K562 (cell line): ENCODE results near the gene ANKRD24. TPM values are rescaled to one million over a fixed set of nuclear protein-coding genes. Genes with fewer than 3 reads are reported as not detected.
A peak's percentile ranks its signal among the peaks of the same experiment; 100 is the strongest.

Experiments
- ARHGAP35 ChIP-seq: fragments of 450-650 bp; IDR thresholded peaks from 2 replicates; pipeline ENCODE4 v1.6.1; 2018; ENCODE audit not compliant: partially characterized antibody
- ATF6 ChIP-seq: sonication (generic); formaldehyde crosslinking; IDR thresholded peaks from 2 replicates; pipeline ENCODE4 v1.4.0; 2020; ENCODE audit warnings: mild to moderate bottlenecking, missing genetic modification reagents
- CEBPB ChIP-seq: fragments of 450-650 bp; IDR thresholded peaks from 2 replicates; pipeline ENCODE4 v1.6.1; 2016; ENCODE audit warnings: missing genetic modification characterization, missing compliant biosample characterization
- GTF2B ChIP-seq: IDR thresholded peaks from 2 replicates; pipeline ENCODE4 v1.6.1; 2011; ENCODE audit not compliant: insufficient read length; ENCODE audit errors: extremely low read depth
- HDAC1 ChIP-seq, 2 experiments: fragments of 450-650 bp; IDR thresholded peaks; 2 replicates each; pipeline ENCODE4 v1.6.1; 2016 to 2017; ENCODE audit warnings: inconsistent platforms in 1 of 2, mild to moderate bottlenecking in 1 of 2, moderate library complexity in 1 of 2
- KAT7 ChIP-seq: sonication (generic); formaldehyde crosslinking; IDR thresholded peaks from 2 replicates; pipeline ENCODE4 v1.8.0; 2022; ENCODE audit warnings: missing genetic modification reagents, mild to moderate bottlenecking, borderline replicate concordance
- KHSRP ChIP-seq: fragments of 450-650 bp; IDR thresholded peaks from 2 replicates; pipeline ENCODE4 v1.6.1; 2017
- LEF1 ChIP-seq: fragments of 450-650 bp; IDR thresholded peaks from 2 replicates; pipeline ENCODE4 v1.6.1; 2016; ENCODE audit warnings: mild to moderate bottlenecking
- NFATC3 ChIP-seq: fragments of 450-650 bp; IDR thresholded peaks from 2 replicates; pipeline ENCODE4 v1.6.1; 2017; ENCODE audit warnings: mild to moderate bottlenecking
- RBM14 ChIP-seq: fragments of 200-400 bp; formaldehyde crosslinking; IDR thresholded peaks from 2 replicates; pipeline ENCODE4 v1.6.1; 2018; ENCODE audit warnings: low read depth, mild to moderate bottlenecking, low read length, moderate library complexity, borderline replicate concordance; ENCODE audit not compliant: insufficient read depth
- SLC30A9 ChIP-seq: fragments of 250-450 bp; sonication (Bioruptor Pico); IDR thresholded peaks from 2 replicates; pipeline ENCODE4 v1.8.0; 2022; ENCODE audit warnings: mild to moderate bottlenecking, moderate library complexity
- THRA ChIP-seq: fragments of 450-650 bp; IDR thresholded peaks from 2 replicates; pipeline ENCODE4 v1.6.1; 2017; ENCODE audit warnings: mild to moderate bottlenecking, moderate library complexity
- WHSC1 ChIP-seq: IDR thresholded peaks from one replicate; pipeline ENCODE4 v1.6.1; 2012; ENCODE audit warnings: low read length, control low read depth, inconsistent platforms
- ZC3H8 ChIP-seq: fragments of 450-650 bp; IDR thresholded peaks from 2 replicates; pipeline ENCODE4 v1.6.1; 2017
- ZNF140 ChIP-seq: fragments of 250-450 bp; sonication (Bioruptor Pico); IDR thresholded peaks from 2 replicates; pipeline ENCODE4 v1.8.0; 2021; ENCODE audit warnings: moderate library complexity, mild to moderate bottlenecking, inconsistent platforms
- ZNF785 ChIP-seq: fragments of 250-450 bp; sonication (Bioruptor Pico); IDR thresholded peaks from 2 replicates; pipeline ENCODE4 v1.4.0; 2020; ENCODE audit warnings: mild to moderate bottlenecking
- polyA plus RNA-seq, 8 experiments: library from polyadenylated mRNA; depleted of rRNA in 4 of 8; stranded (reverse) in 5 of 8; unstranded in 3 of 8; fragments of >200 nt; fragmentation: Nextera tagmentation in 2 of 8; fragmentation: Illumina TruSeq in 1 of 8; extraction: Ambion mirVana in 2 of 8; extraction: Trizol in 1 of 8; gene quantifications; 2 replicates each; pipeline versions ENCODE4 v1.2.1 to v1.2.3, GENCODE V29; 2011 to 2014; ENCODE audit warnings: inconsistent platforms in 1 of 8, missing spikeins in 1 of 8
- total RNA-seq, 7 experiments: library from RNA; depleted of rRNA in 6 of 7; stranded (reverse); fragments of >200 nt in 6 of 7; fragmentation: Illumina TruSeq in 2 of 7; extraction: Trizol in 2 of 7; gene quantifications; 2 replicates each; pipeline versions ENCODE4 v1.2.1 to v1.2.3, GENCODE V29; 2011 to 2021; ENCODE audit warnings: low replicate concordance in 1 of 7
- TF ChIP-seq, protein P1 (sequence below): sonication (generic); formaldehyde crosslinking; IDR thresholded peaks from 2 replicates; pipeline ENCODE4 v1.8.0; 2022; ENCODE audit warnings: missing genetic modification reagents, mild to moderate bottlenecking, borderline replicate concordance
- TF ChIP-seq, protein P2 (sequence below): fragments of 450-650 bp; IDR thresholded peaks from 2 replicates; pipeline ENCODE4 v1.6.1; 2016; ENCODE audit warnings: borderline replicate concordance
- TF ChIP-seq, protein P3 (sequence below): sonication (generic); formaldehyde crosslinking; IDR thresholded peaks from 2 replicates; pipeline ENCODE4 v1.8.0; 2023; ENCODE audit warnings: mild to moderate bottlenecking, missing genetic modification reagents

Gene ANKRD24
- total and polyA plus RNA-seq, 9 of the 15 experiments (the other 6 are each of a cell fraction or from before 2014, with no cell fraction given): 0.07 to 0.12 (median 0.09) TPM; not detected in 5

DNA sequence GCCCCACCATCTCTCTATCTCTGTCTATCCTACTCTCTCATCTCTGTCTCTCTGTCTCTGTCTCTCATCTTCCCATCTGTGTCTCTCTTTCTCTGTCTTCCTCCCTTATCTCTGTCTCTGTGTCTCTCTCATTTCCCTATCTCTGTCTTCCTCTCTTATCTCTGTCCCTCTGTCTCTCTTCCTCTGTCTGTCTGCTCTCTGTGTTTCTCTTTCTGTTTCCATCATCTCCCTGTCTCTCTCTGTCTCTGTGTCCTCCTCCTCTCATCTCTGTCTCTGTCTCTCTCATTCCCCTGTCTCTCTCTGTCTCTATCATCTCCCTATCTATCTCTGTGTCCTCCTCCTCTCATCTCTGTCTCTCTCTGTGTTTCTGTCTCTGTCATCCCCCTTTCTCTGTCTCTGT, 45.3 kb downstream of the ANKRD24 start (continued):
- TF ChIP-seq ATF6: no peak
- no peak for TF ChIP-seq ZC3H8
- no peak for TF ChIP-seq CEBPB (tag)
- no peak for TF ChIP-seq KAT7 (CRISPR knock-in tag)
- no peak for TF ChIP-seq NFATC3
- TF ChIP-seq, protein P1, sequence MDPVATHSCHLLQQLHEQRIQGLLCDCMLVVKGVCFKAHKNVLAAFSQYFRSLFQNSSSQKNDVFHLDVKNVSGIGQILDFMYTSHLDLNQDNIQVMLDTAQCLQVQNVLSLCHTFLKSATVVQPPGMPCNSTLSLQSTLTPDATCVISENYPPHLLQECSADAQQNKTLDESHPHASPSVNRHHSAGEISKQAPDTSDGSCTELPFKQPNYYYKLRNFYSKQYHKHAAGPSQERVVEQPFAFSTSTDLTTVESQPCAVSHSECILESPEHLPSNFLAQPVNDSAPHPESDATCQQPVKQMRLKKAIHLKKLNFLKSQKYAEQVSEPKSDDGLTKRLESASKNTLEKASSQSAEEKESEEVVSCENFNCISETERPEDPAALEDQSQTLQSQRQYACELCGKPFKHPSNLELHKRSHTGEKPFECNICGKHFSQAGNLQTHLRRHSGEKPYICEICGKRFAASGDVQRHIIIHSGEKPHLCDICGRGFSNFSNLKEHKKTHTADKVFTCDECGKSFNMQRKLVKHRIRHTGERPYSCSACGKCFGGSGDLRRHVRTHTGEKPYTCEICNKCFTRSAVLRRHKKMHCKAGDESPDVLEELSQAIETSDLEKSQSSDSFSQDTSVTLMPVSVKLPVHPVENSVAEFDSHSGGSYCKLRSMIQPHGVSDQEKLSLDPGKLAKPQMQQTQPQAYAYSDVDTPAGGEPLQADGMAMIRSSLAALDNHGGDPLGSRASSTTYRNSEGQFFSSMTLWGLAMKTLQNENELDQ (CRISPR knock-in tag): no peak
- no peak for TF ChIP-seq THRA
- TF ChIP-seq SLC30A9 (CRISPR knock-in tag): no peak
- TF ChIP-seq, protein P2, sequence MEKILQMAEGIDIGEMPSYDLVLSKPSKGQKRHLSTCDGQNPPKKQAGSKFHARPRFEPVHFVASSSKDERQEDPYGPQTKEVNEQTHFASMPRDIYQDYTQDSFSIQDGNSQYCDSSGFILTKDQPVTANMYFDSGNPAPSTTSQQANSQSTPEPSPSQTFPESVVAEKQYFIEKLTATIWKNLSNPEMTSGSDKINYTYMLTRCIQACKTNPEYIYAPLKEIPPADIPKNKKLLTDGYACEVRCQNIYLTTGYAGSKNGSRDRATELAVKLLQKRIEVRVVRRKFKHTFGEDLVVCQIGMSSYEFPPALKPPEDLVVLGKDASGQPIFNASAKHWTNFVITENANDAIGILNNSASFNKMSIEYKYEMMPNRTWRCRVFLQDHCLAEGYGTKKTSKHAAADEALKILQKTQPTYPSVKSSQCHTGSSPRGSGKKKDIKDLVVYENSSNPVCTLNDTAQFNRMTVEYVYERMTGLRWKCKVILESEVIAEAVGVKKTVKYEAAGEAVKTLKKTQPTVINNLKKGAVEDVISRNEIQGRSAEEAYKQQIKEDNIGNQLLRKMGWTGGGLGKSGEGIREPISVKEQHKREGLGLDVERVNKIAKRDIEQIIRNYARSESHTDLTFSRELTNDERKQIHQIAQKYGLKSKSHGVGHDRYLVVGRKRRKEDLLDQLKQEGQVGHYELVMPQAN: peak; percentile 44; the same call in 1 of the 2 replicates
- no peak for TF ChIP-seq RBM14
- no peak for TF ChIP-seq WHSC1
- no peak for TF ChIP-seq ZNF140 (CRISPR knock-in tag)
- peak; percentile 36 for TF ChIP-seq ARHGAP35
- TF ChIP-seq GTF2B: no peak
- TF ChIP-seq, protein P3, sequence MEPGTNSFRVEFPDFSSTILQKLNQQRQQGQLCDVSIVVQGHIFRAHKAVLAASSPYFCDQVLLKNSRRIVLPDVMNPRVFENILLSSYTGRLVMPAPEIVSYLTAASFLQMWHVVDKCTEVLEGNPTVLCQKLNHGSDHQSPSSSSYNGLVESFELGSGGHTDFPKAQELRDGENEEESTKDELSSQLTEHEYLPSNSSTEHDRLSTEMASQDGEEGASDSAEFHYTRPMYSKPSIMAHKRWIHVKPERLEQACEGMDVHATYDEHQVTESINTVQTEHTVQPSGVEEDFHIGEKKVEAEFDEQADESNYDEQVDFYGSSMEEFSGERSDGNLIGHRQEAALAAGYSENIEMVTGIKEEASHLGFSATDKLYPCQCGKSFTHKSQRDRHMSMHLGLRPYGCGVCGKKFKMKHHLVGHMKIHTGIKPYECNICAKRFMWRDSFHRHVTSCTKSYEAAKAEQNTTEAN: no peak
- no peak for TF ChIP-seq LEF1
- no peak for TF ChIP-seq KHSRP
- no peak for TF ChIP-seq ZNF785 (CRISPR knock-in tag)
- peak in 1 of 2 experiments; percentile 7; a peak in 1 of 4 replicates for TF ChIP-seq HDAC1 (IDR thresholded peaks at IDR 0.05)
